NOMO-1 (cell line): ENCODE results near the gene PPP6C.

ENCODE experiments used
- DNase-seq, 2 experiments: peaks; one replicate each; lab custom pipeline; 2025; ENCODE audit not compliant: unreplicated experiment in 2 of 2; lab: John Stamatoyannopoulos, UW

Gene PPP6C

DNA sequence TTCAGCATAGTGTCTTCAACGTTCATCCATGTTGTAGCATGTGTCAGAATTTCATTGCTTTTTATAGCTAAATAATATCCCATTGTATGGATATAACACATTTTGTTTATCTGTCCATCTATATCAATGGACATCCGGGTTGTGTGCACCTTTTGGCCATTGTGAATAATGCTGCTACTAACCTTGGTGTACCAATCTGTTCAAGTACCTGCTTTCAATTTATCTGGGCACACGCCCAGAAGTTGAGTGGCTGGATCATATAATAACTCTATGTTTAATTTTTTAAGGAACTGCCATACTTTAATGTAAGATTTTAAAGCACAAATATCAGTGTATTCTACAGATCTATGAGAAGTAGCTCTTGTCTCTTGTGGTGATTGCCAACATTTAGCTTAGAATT is 89.8 kb downstream of the PPP6C start:
- DNase-seq = no peak
